Amniotic stem cell (primary cell): ENCODE results near the gene RPL35A.
"Not testable (repeated sequence)": the region's sequence is repeated elsewhere in the genome, so short reads cannot be mapped to it uniquely, and the experiment has no call there.

ENCODE experiments used
- DNase-seq: peaks from one replicate; lab custom pipeline; 2025; lab: John Stamatoyannopoulos, UW

Gene RPL35A

DNA sequence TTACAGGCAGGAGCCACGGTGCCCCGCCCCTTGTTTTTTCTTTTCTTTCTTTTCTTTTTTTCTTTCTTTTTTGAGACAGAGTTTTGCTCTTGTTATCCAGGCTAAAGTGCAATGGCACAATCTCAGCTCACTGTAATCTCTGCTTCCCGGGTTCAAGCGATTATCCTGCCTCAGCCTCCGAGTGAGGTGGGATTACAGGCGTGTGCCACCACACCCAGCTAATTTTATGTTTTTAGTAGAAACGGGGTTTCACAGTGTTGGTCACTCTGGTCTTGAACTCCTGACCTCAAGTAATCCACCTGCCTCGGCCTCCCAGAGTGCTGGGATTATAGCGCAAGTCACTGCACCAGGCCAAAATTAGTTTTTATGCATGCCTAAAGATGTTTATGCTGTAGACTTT is 2.5 kb downstream of the RPL35A start:
- DNase-seq = no peak

DNA sequence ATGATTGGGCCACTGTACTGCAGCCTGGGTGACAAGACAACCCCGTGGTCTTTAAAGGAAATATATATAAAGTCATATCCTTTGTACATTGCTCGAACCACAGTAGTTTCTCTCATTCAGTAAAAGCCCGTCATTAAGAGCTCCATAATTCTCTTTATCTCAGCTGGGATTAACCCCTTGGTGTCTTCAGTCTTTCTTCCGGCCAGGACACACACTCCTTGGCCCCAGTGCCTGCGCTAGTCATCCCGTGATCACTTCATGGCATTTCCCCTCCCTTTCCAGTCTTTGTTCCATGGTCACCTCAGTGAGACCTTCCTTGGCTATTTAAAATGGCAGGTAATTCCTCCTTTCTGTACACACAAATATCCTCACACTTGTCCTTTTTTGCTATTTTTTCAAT is 3.3 kb downstream of the RPL35A start:
- DNase-seq = no peak

DNA sequence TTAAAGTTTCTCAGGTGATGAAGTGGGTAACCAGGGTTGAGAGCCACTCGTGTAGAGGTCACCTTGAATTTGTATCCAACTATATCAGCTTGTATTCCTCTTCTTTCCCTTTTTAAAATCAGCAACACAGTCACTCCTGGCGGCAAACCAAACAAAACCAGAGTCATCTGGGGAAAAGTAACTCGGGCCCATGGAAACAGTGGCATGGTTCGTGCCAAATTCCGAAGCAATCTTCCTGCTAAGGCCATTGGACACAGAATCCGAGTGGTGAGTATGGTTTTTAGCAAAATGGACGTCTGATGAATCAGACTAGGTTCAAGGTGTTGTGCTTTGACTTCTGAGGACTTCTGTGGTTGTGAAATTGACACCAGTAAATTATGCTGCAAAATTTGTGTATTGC is 3.9 kb downstream of the RPL35A start:
- DNase-seq = no peak

DNA sequence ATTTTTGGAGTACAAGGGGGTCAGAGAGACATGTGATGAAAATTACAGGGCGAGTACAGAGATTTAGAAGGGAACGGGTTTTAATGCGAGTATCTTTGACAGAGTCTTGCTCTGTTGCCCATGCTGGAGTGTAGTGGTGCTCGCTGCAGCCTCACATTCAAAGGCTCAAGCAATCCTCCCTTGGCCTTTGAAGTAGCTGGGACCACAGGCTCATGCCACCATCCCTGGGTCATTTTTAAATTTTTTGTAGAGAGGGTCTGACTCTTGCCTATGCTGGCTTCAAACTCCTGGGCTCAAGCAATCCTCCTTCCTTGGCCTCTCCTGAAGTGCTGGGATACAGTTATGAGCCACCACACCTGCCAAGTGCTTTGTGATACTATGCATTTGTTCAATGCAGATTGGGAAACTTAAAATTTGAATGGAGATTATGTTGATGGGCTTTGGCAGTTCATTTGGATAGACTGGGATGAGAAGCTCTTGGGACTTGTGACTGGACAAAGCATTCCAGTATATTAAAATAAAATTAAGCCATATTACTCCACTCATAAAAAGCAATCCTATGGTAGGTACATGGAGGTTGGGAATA is 6.0 kb downstream of the RPL35A start:
- no peak for DNase-seq

DNA sequence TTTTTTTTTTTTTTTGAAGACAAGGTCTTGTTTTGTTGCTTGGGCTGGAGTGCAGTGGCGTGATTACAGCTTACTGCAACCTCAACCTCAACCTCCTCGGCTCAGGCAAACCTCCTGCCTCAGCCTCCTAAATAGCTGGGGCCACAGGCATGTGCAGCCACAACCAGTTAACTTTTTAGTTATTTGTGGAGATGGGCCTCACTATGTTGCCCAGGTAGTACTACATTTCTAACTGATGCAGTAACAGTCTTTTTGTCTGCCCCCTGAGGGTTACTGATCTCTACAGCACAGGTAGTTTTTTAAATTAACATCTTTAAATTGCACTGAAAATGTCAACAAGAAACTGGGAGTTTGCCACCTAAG is 6.6 kb downstream of the RPL35A start:
- DNase-seq = no peak

DNA sequence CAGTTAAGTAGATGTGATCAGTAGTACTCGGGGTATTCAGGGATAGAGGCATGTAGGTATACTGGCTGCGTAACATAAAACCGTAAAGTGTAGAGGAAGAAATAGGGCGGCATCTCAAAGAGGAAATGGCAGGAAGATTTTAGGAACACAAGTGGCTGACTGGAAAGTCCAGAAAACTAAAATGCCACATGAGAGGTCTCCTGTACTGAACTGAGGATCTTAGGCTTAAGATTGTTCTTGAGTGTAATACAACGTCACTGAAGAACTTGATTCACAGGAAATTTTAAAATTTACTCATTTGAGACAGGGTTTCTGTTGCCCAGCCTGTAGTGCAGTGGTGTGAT is 7.8 kb downstream of the RPL35A start:
- no peak for DNase-seq

DNA sequence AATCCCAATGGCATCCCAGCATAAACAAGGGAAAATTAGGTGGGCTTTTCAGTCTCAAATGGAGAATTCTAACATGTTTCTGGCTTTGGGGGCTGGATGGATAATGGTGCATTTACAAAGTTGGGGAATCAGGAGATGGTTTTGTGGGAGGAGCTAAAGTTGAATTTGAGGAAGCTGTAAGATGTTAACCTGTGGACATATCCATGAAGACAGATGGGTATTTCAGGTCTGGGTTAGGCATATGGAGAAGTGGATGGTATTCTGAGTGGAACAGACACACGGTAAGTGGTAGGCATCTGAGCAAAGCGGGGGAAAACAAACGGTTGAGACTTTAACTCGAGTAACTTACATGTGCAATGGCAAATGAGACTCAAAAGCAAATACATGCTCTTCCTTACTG is 8.4 kb downstream of the RPL35A start:
- DNase-seq = no peak

DNA sequence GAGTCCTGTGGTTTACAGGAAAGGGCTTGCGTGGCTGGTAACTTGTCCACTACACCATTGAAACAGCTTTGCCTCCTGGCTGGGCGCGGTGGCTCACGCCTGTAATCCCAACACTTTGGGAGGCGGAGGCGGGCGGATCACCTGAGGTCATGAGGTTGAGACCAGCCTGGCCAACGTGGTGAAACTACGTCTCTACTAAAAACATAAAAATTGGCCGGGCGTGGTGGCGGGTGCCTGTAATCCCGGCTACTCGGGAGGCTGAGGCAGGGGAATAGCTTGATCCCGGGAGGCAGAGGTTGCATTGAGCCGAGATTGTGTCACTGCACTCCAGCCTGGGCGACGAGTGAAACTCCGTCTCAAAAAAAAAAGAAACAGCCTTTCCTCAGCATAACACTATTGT is 8.9 kb downstream of the RPL35A start:
- DNase-seq = not testable (repeated sequence)

DNA sequence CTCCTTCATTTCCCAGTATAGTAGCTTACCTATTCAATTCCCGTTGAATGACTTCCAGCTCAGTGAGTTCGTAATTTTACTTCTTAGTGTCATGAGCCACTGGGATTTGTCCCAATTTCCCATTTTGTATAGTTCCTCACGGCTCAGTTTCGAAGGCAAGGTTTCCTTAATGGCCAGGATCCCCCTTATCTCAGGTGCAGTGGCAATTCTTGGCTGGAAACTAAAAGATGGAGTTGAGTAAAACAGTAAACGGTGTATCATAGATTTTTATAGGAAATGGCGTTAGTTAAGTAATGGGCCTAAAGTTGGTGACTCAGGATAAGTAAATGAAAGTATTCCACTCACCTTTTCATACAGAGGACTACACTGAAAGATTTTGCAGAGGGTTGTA is 9.5 kb downstream of the RPL35A start:
- DNase-seq = no peak

DNA sequence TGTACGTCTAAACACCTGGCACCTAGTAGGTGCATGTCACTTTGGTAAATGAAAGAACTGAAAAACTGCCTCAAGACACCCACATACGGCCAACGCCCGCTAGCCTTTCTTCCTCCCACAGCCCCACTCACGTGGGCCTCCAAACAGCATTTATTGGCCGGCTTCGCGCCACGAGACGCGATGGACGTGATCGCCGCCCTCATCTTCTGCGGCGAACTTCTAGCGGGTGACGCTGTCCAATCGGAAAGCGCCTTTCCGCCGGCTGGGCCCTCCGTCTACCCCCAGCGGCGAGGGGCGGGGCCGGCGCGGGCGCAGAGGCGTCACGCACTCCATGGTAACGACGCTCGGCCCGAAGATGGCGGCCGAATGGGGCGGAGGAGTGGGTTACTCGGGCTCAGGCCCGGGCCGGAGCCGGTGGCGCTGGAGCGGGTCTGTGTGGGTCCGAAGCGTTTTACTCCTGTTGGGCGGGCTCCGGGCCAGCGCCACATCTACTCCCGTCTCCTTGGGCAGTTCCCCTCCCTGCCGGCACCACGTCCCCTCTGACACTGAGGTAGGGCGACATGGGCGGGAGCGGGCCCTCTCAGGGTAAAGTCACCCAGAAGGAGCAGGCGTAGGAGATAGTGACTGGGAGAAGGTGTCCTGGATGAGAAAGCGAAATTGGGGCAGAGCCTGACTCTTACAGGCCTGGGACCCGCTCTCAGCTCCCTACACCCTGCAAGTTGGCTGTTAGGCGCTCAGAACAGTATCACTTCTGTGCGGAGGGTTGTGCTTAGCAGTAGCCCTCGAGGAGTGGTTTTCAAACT is 10.1 kb downstream of the RPL35A start, which contains the start of gene LMLN:
LMLN (plus strand) TSS at position 327 of the 803 bp plus-strand sequence; CDS start at position 356, 29 bp downstream.
- DNase-seq = peak; percentile 93

DNA sequence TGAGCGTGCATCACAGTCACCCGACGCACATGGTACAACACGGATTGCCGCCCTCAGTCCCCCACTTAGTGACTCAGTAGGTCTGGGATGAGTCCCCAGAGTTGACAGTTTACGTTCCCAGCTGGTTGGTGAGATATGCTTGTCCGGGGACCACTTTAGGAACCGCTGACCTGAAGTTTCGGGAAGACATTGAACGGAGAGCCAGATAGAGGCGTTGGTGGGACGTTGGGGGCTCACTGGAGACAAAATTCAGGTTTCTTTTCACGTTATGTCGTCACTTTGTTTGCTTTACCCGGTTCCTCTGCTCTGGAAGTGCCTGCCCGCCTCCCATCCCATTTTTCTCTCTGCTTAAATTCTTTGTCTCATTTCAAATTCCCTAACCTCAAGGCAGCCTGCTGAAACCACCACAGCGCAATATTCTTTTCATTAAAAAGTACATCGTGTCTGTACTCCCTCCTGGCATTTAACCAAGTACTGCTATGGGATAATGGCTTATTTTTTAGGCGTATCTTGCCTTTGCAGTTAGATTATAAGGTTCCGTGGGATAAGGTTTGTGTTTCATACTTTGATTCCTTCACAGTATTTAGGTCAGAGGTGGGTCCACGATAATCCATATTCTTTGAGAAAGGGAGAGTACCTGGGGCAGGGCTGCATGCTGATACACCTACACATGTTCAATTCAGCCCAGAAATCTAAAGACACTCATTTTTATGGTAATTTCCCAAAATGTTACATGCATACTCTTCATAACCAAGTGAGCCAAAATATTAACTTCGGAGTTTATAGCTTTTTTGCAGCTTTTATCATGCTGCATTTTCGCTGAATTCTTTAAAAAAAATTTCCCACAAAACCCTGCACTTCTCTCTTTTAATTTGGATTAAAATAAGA is 10.9 kb downstream of the RPL35A start:
- no peak for DNase-seq

DNA sequence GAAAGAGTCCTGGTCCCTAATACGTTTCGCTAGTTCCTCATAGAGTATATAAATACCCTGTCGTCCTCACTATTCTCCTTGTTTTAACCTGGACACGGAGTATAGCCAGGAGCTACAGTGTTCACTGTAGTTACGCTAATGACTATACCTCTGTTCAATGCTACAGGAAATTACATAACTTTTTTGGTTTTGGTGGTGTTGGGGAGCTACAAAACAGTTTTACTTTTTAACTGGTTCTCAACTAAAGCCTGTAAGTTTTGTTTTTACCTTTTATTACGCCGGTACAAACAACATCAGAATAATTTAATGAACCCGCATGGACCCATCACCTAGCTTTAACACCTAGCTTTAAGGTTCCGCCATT is 11.6 kb downstream of the RPL35A start:
- no peak for DNase-seq

DNA sequence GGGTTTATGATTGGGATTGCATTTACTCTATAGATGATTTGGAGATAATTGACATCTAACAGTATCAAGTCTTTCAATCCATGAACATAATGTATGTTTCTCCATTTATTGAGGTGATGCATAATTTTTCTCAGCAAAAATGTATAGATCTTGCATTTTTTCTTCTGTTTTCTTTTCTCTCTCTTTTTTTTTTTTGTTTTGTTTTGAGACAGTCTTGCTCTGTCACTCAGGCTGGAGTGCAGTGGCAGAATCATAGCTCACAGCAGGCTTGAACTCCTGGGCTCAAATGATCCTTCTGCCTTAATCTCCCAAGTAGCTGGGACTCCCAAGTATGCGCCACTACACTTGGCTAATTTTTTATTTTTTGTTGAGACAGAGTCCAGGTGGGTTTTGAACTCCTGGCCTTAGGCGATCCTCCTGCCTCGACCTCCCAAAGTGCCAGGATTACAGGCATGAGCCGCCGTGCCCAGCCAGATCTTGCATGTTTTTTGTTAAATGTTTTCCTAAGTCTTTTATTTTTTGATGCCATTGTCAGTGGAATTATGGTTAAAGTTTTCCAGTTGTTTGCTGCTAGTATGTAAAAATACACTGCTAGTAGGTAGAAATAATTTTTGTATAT is 13.1 kb downstream of the RPL35A start:
- DNase-seq = no peak

DNA sequence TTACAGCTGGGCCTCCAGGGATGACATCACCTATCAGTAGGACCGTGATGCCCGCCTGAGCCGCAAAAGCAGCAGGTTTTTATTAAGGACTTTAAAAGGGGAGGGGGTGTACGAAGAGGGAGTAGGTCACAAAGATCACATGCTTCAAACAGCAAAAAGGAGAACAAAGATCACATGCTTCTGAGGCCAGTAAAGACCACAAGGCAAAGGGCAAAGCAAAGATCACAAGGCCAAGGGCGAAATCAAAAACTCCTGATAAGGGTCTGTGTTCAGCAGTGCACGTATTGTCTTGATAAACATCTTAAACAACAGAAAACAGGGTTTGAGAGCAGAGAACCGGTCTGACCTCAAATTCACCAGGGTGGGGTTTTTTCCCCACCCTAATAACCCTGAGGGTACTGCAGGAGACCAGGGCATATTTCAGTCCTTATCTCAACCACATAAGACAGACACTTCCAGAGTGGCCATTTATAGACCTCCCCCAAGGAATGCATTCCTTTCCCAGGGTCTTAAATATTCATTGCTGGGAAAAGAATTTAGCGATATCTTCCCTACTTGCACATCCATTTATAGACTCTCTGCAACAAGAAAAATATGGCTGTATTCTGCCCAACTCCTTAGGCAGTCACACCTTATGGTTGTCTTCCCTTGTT is 17.5 kb downstream of the RPL35A start:
- not testable (repeated sequence) for DNase-seq

DNA sequence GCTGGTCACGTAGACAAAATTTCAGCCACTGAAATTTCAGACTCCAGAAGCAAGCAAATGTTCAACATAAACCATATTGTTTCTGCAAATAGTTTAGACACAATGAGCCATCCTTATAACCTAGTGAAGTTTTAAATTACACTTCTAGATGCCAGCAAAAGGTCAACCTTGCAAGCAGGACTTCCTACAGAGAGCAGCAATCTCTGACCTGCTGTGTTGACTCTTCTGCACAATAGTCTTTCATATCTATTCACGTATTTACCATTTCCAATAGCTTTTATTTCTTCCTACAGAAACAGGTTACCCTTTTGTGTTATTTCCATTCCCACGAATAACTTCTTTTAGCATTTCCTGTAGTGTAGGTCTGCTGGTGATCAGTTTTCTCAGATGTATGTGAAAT is 20.6 kb downstream of the RPL35A start:
- DNase-seq = no peak

DNA sequence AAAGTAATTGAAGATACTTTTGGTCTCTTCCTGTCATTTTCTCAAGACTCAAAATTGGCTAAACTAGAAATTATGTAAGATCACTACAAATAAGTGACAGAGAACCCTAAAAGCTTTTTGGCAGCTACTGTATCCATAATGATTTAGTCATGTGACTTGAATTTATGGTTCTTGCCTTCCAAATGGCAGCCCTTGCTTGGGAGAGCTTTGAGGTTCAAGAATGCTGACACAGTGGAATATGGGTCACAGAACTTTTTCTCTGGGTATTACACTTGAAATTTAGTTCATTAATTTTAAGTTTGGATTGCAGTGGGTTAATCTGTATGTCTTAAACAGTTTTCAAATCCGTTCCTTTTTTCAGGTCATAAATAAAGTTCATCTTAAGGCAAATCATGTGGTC is 24.0 kb downstream of the RPL35A start:
- DNase-seq = no peak

DNA sequence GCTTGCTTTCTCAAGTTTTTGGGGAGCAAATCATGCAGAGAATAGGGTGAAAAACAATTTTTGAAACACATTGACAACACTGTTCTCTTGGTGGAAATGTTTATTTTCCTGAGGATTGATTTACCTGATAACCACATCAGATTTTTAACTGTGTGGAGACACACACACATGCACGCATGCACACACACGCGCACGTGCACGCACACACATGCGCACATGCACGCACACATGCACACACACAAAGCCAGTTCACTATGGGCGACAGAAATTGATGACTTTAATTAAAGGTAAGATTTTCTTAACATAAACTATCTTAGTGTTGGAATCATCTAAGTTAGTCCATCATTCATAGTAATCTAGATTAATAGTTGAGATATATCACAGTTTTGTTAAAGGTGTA is 25.3 kb downstream of the RPL35A start:
- DNase-seq = no peak

DNA sequence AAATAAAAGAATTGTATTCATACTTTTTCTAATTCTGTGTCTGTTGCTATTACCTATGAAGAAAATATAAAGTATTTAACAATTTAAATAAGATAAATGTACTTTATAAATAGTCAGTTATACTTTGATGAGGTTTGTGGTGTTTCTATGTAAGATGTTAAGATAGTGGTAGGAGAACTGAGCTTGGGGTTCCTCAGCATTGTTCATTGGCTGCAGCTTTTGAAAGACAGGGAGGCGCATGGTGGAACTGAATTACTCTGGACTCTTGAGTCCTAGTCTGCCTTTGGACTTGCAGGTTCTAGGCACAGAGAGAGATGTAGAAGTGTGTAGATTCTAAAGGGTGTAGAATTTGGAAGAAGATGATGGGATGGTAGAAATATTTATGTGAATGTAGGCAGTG is 33.1 kb downstream of the RPL35A start:
- no peak for DNase-seq

DNA sequence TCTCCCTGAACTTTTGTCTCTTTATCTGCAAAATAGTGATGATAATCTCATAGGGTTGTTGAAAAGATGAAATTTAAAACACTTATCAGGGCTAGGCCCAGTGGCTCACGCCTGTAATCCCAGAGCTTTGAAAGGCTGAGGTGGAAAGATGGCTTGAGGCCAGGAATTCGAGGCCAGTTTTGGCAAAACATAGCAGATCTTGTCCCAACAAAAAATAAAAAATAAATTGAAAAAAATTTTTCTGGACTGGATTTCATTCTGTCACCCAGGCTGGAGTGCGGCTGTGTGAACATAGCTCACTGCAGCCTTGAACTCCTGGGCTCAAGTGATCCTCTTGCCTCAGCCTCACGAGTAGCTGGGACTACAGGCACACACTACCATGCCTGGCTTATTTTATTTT is 39.7 kb downstream of the RPL35A start:
- no peak for DNase-seq

DNA sequence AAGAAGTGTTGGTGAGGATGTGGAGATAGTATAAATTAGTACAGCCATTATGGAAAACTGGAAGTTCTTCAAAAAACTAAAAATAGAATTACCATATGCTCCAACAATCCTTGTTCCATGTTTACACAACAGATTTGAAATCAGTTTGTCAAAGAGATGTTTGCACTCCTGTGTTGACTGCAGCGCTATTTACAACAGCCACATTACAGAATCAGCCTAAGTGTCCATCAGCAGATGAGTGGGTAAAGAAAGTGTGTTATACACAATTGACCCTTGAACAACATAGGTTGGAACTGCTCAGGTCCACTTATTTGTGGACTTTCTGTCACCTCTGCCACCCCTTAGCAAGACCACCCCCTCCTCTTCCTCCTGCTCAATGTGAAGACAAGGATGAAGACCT is 44.7 kb downstream of the RPL35A start:
- no peak for DNase-seq

DNA sequence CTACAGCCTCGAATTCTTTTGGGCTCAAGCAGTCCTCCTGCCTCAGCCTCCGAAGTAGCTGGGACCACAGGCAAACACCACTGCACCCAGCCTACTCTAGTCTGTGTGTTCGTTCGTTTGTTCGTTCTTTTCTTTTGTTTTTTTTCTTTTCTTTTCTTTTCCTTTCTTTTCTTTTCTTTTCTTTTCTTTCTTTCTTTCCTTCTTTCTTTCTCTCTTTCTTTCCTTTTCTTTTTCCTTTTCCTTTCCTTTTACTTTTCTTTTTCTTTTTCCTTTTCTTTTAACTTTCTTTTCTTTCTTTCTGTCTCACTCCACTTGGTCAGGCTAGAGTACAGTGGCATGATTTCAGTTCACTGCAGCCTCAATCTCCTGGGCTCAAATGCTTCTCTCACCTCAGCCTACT is 46.9 kb downstream of the RPL35A start:
- DNase-seq = no peak

DNA sequence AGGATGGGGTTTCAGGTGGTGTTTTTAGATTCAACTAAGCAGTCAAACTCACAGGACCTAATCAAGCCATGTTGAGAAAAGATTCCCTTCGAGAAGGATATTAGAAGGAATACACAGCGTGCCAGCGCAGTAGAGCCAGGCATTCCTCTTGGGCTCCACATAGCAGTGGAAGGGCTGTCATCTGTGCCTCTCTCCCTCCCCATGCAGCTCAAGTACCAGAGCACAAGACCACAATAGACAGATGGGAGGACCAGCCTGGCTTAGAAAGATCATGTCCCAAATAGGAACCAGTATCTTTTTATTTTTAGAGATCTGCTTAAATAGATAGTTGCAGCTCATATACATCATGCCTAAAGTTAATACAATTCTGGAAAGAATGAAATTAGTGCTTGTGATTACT is 47.9 kb downstream of the RPL35A start:
- DNase-seq = no peak
